Anterior cingulate cortex (tissue), 58 donors: ENCODE results near the gene THEMIS2.
A peak's percentile ranks its signal among the peaks of the same experiment; 100 is the strongest.
"Not testable (repeated sequence)": the region's sequence is repeated elsewhere in the genome, so short reads cannot be mapped to it uniquely, and the experiment has no call there.

Experiments
- DNase-seq, 58 donors: peaks; one replicate each; lab custom pipeline; 2025; lab: John Stamatoyannopoulos, UW

The THEMIS2 gene

GRCh38 chr1:27872059-27872801, at the start of gene THEMIS2:
Gene THEMIS2, plus strand, starts transcription at chr1:27872544. Its CDS starts 28 bp downstream, at chr1:27872572.
- DNase-seq = peak in 47 of 58 donors; percentile 19 to 80 (median 51)

GRCh38 chr1:27823784-27824183, 48.6 kb upstream of the THEMIS2 start:
- no peak for DNase-seq

GRCh38 chr1:27824411-27824810, 47.9 kb upstream of the THEMIS2 start:
- no peak for DNase-seq

- DNase-seq = not testable (repeated sequence)
Measured at GRCh38 chr1:27829339-27829960, 42.9 kb upstream of the THEMIS2 start.

- DNase-seq = peak; percentile 59 to 94 (median 90)
Measured at GRCh38 chr1:27830621-27831440, 41.5 kb upstream of the THEMIS2 start, which contains the start of gene PPP1R8. Gene PPP1R8, plus strand, starts transcription at chr1:27830782. Its CDS starts 54 bp downstream, at chr1:27830836.

- no peak for DNase-seq
Measured at GRCh38 chr1:27831568-27832410, 40.6 kb upstream of the THEMIS2 start.

GRCh38 chr1:27832762-27833161, 39.6 kb upstream of the THEMIS2 start:
- DNase-seq = no peak

- no peak for DNase-seq
Measured at GRCh38 chr1:27833470-27833869, 38.9 kb upstream of the THEMIS2 start.

- no peak for DNase-seq
Measured at GRCh38 chr1:27835046-27835445, 37.3 kb upstream of the THEMIS2 start.

- DNase-seq = no peak
Measured at GRCh38 chr1:27835501-27835900, 36.8 kb upstream of the THEMIS2 start.

- no peak for DNase-seq
Measured at GRCh38 chr1:27849951-27850350, 22.4 kb upstream of the THEMIS2 start.

- DNase-seq = no peak
Measured at GRCh38 chr1:27855085-27855484, 17.3 kb upstream of the THEMIS2 start.

- DNase-seq = no peak
Measured at GRCh38 chr1:27856561-27857343, 15.6 kb upstream of the THEMIS2 start.

GRCh38 chr1:27857552-27857951, 14.8 kb upstream of the THEMIS2 start:
- not testable (repeated sequence) for DNase-seq

GRCh38 chr1:27858072-27858948, 14.0 kb upstream of the THEMIS2 start:
- DNase-seq = peak in 54 of 58 donors; percentile 16 to 89 (median 68)

GRCh38 chr1:27858949-27859576, 13.3 kb upstream of the THEMIS2 start:
- no peak for DNase-seq

- no peak for DNase-seq
Measured at GRCh38 chr1:27861436-27861835, 10.9 kb upstream of the THEMIS2 start.

GRCh38 chr1:27862004-27862403, 10.3 kb upstream of the THEMIS2 start:
- no peak for DNase-seq
